ENCODE measurements around the gene SGPP1. TPM values are rescaled to one million over a fixed set of nuclear protein-coding genes. Genes with fewer than 3 reads are reported as not detected.

SGPP1 gene
- total and polyA plus RNA-seq, 2 donors from 2014 or later: 20.9 to 24.0 TPM

DNA sequence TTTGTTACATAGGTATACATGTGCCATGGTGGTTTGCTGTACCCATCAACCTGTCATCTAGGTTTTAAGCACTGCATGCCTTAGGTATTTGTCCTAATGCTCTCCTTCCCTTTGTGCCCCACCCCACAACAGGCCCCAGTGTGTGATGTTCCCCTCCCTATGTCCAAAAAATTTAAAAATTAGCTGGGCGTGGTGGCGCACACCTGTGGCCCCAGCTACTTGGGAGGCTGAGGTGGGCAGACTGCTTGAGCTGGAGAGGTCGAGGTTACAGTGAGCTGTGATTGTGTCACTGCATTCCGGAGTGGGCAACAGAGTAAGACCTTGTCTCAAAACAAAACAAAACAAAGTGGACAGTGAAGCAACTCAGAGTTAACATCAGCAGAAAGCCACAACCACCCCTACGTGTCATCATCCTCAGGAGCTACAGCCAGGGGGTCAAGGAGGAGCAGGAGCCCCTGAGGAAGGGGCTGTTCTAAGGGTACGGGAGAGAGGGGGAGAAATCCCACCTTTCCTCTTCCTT lies 36.8 kb upstream of the SGPP1 start:
- Histone ChIP-seq H3K27me3 (ENCODE audit: control insufficient read depth, insufficient read depth, low read length) (no peaks in the 10 kb centered on the region), H3K4me3 (ENCODE audit: low read length in 3 of 3) (no peak overlapping the region), H3K4me1 (ENCODE audit: control insufficient read depth in 2 of 3, insufficient read depth in 2 of 3, low read depth in 1 of 3, low read length in 3 of 3) (no peaks in the 10 kb centered on the region), H3K9ac (ENCODE audit: low read length in 3 of 3) (no peak overlapping the region), H3K36me3 (ENCODE audit: control insufficient read depth in 2 of 3, insufficient read depth in 3 of 3, low read length in 3 of 3) (no peaks in the 10 kb centered on the region), H3K27ac (ENCODE audit: low read depth in 2 of 2, low read length in 2 of 2) (no peak overlapping the region), H3K9me3 (ENCODE audit: control insufficient read depth in 2 of 3, insufficient read depth in 1 of 3, low read length in 3 of 3) (no peaks in the 10 kb centered on the region)
- FAIRE-seq: no peak
- intact Hi-C loops (cut with DNase I): loop anchor here (10.0 kb wide), 1 partner anchor 380 kb away; no protein-coding TSS in a partner anchor
- TF ChIP-seq, protein P1, sequence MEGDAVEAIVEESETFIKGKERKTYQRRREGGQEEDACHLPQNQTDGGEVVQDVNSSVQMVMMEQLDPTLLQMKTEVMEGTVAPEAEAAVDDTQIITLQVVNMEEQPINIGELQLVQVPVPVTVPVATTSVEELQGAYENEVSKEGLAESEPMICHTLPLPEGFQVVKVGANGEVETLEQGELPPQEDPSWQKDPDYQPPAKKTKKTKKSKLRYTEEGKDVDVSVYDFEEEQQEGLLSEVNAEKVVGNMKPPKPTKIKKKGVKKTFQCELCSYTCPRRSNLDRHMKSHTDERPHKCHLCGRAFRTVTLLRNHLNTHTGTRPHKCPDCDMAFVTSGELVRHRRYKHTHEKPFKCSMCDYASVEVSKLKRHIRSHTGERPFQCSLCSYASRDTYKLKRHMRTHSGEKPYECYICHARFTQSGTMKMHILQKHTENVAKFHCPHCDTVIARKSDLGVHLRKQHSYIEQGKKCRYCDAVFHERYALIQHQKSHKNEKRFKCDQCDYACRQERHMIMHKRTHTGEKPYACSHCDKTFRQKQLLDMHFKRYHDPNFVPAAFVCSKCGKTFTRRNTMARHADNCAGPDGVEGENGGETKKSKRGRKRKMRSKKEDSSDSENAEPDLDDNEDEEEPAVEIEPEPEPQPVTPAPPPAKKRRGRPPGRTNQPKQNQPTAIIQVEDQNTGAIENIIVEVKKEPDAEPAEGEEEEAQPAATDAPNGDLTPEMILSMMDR (IDR thresholded peaks at IDR 0.05; ENCODE audit: borderline replicate concordance, extremely low read depth, insufficient read depth): no peak
- no peak for DNase-seq

- Histone ChIP-seq H3K36me3 (ENCODE audit: control insufficient read depth in 2 of 3, insufficient read depth in 3 of 3, low read length in 3 of 3) (no peaks in the 10 kb centered on the region), H3K4me3 (ENCODE audit: low read length in 3 of 3) (no peak overlapping the region), H3K9me3 (ENCODE audit: control insufficient read depth in 2 of 3, insufficient read depth in 1 of 3, low read length in 3 of 3) (no peaks in the 10 kb centered on the region), H3K9ac (ENCODE audit: low read length in 3 of 3) (no peak overlapping the region), H3K27ac (ENCODE audit: low read depth in 2 of 2, low read length in 2 of 2) (no peak overlapping the region), H3K4me1 (ENCODE audit: control insufficient read depth in 2 of 3, insufficient read depth in 2 of 3, low read depth in 1 of 3, low read length in 3 of 3) (no peaks in the 10 kb centered on the region), H3K27me3 (ENCODE audit: control insufficient read depth, insufficient read depth, low read length) (no peaks in the 10 kb centered on the region)
- DNase-seq (peak in 1 of 5 donors; percentile 50), FAIRE-seq (no peak)
- intact Hi-C loops (cut with DNase I): loop anchor here (10.0 kb wide), 1 partner anchor 379 kb away; no protein-coding TSS in a partner anchor
- TF ChIP-seq, protein P1 (IDR thresholded peaks at IDR 0.05; ENCODE audit: borderline replicate concordance, extremely low read depth, insufficient read depth): no peak
These were observed 36.2 kb upstream of the SGPP1 start for GRCh38 chr14:63764103-63764502.

DNA sequence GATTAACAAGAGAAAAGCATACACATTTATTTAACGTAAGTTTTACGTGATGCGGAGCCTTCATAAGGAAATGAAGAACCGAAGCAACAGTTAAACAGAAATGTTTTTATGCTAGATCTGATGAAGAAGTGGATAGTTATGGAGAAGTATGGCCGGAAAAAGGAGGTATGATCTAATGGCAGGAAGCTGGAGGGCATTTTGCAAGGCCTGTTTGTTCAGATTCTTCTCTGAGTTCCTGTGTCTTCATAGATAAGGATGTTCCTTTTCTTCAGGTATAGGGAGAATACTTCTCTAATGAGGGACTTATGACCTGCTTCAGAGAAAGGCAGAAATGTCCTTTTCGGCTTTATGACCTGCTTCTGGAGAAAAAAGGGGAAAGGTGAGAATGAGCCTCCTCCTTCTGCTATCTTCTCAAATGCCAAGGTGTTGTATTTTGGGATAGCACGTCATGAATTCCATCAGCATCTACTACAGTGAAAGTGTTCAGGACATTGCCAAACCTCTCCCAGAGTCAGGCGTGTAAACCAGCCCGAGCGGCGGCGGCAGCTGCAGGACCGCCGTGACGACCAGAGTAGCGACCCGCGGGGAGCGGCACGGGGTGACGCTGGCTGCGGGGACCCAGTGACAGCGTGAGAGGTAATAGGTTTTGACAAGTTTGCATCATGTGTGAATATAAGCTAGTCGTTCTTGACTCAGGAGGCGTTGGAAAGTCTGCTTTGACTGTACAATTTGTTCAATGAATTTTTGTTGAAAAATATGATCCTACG lies 33.7 kb upstream of the SGPP1 start:
- no peak for FAIRE-seq
- Histone ChIP-seq H3K4me3 (ENCODE audit: low read length in 3 of 3) (peak overlapping the region in 1 of 3 donors; percentile 12), H3K27ac (ENCODE audit: low read depth in 2 of 2, low read length in 2 of 2) (no peak overlapping the region), H3K9me3 (ENCODE audit: control insufficient read depth in 2 of 3, insufficient read depth in 1 of 3, low read length in 3 of 3) (no peaks in the 10 kb centered on the region), H3K9ac (ENCODE audit: low read length in 3 of 3) (no peak overlapping the region), H3K27me3 (ENCODE audit: control insufficient read depth, insufficient read depth, low read length) (no peaks in the 10 kb centered on the region), H3K36me3 (ENCODE audit: control insufficient read depth in 2 of 3, insufficient read depth in 3 of 3, low read length in 3 of 3) (no peaks in the 10 kb centered on the region), H3K4me1 (ENCODE audit: control insufficient read depth in 2 of 3, insufficient read depth in 2 of 3, low read depth in 1 of 3, low read length in 3 of 3) (no peaks in the 10 kb centered on the region)
- TF ChIP-seq, protein P1 (IDR thresholded peaks at IDR 0.05; ENCODE audit: borderline replicate concordance, extremely low read depth, insufficient read depth): no peak
- intact Hi-C loops (cut with DNase I): loop anchor here (10.0 kb wide), 1 partner anchor 377 kb away; no protein-coding TSS in a partner anchor
- no peak for DNase-seq
